ENCODE results near the gene GPRIN1.

Gene GPRIN1

DNA sequence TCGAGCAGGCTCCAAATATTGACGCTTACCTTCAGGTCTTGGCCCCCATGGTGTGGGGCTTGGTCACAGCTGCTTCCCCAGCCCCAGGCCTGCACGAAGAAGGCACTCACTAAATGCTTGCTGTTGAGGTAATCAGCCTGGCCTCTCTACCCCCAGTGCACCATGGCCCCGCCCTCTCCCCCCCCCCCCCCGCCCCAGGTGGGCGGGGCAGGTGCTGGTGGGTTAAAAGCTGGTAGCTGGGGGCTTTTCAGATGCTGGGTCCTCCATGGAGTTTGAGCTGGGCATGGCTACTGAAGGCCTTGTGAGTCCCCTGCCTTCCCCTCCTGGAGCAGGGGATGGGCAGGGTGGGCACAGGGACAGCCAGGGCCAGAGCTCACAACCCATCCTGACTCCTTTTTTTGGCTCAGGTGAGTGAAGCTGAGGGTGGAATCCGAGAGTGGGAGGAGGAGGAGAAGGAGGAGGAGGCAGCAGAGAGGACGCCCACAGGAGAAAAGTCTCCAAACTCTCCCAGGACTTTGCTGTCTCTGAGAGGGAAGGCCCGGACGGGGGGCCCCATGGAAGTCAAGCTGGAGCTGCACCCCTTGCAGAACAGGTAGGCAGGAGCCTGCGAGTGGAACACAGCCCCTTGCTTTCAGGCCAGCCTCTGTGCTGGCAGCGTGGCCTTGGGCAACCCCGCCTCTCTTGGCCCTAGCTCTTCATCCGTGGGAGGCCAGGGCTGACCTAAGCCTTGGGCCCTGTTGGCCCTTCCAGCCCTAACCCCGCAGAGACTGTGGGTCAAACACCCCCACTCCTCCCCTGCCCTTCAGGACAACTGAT is 32.9 kb upstream of the GPRIN1 start:
- DNase-seq, result no peak

DNA sequence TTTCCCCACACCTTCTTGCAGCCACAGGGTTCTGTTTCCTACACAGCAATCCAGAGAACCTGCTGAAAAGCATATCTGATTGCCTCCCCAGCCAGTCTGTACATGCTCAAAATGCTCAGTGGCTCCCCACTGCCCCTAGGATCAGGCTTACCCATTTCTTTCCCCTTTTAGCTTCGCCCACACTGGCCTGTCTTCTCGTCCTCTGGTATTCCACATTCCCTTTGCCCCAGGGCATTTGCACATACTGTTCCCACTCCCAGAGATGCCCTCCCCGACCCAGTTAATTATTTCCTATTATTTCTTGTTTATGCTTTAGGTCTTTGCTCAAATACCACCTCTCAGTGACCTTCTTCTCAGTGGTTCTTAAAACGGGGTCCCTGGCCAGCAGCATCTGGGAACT is 30.7 kb upstream of the GPRIN1 start:
- DNase-seq, result no peak

DNA sequence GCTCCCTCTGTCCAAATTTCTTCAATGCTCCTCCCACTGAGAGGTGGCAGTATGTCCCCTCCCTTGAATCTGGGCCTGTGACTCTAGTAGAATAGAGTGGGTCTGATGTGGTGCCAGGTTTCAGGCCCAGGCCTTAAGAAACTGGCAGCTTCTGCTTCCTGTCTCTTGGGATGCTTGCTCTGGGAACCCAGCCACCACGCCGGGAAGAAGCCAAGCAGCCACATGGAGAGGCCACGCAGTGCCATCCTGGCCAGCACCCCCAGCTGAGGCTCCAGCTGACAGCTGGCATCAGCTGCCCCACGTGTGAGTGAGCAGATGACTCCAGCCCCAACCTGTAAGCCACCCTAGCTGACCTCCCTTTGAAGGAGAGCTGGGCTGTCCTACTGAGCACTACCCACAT is 30.0 kb upstream of the GPRIN1 start:
- no peak for DNase-seq

DNA sequence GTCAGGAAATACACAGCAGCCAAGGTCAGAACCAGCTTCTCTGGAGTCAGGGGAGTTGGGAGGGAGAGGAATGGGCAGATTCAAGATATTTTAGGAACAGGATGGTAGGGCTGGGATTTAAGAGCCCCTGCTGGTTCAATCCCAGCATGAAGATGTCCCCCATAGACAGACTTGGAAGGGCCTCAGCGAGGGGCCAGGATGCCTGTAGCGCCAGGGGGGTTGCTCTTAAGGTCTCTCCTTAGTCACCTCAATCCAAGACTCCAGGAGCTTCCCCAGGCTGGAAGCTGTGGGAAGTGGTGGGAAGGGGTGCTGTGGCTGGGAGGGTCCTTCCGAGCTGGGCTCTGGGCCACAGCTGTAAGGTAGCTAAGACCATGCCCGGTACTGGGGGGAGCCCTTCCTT is 29.3 kb upstream of the GPRIN1 start:
- DNase-seq, result no peak

DNA sequence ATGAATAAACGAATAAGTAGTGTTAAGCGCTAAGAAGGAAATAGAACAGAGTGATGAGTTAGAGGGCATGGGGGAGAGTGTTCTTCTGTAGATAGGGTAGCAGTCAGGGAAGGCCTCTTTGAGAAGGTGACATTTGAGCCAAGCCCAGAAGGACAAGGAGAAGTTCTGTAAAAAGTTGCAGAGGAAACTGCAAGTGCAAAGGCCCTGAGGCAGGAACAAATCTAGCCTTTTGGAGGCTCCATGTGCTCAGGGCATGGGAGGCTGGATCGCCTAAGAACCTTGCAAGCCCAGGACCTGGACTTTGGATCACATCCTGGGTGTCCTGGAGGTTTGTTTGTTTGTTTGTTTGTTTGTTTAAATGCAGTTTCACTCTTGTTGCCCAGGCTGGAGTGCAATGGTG is 28.5 kb upstream of the GPRIN1 start:
- DNase-seq, result no peak

DNA sequence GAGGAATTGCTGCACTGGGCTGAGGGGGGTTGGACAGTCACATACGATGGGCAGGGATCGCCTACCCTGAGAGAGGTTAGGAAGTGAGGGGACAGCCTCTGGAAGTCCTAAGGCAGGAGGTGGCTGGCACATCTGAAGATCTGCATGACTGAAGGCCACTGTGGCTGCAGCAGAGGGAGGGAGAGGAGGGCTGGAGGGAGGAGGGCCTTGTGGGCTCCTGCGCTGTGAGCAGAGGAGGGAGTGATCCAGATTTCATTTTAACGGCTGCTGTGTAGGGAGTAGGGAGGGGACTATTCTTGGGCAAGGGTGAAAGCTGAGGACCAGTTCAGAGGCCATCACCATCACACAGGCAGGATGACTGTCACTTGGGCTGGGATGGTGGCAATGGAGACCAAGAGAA is 27.6 kb upstream of the GPRIN1 start:
- no peak for DNase-seq

DNA sequence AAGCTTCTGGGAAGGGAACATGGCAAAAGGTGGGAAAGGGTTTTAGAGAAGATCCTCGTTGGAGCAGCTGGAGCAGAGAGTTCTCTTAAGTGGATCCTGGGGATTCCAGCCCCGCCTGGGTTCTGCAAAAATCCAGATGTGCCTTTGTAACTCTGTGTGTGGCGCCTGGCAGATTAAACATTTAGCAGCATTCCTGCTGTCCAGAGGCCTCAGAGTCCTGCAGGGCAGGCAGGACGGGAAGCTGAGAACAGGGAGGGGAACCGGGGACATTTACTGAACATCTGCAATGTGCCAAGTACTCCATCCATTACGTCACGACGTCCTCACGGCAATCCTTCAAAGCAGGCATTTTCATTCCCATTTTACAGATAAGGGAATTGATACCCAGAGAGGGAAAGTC is 26.5 kb upstream of the GPRIN1 start:
- DNase-seq, result no peak

DNA sequence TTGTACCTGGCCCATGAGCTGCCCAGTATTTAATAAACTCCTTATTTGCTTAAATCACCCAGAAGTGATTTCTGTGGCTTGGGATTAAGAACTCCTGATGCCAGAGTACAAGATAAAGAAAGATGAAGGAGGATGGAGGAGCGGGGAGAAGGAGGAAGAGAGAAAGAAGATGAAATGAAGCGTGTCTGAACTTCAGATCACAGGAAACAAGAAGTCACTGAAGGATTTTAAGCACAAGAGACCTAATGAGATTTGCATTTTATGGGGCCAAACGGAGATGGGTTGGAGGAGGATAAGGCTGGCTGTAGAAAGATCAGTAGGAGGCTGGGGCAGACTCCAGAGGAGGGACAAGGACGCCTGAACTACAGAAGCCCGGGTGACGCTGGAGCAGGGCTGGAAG is 23.6 kb upstream of the GPRIN1 start:
- no peak for DNase-seq

DNA sequence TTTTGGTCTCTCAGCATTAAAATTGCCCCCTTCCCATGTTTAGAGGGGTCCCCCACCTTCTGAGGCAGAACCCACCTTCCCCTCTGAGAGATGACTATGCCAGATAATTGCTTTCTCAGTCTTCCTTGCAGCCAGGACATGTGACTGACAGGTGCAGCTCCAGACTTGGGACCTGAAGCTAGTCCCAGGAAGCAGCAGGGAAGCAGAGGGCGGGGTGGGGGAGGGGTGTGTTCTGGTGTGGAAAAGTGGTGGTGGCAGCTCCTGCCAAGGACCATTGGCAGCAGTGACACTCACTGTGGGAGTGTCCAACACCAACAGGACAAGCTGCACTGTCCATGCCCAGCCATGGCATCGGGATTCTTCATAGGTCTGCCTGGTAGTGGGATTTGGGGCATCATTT is 22.8 kb upstream of the GPRIN1 start:
- DNase-seq, result no peak

DNA sequence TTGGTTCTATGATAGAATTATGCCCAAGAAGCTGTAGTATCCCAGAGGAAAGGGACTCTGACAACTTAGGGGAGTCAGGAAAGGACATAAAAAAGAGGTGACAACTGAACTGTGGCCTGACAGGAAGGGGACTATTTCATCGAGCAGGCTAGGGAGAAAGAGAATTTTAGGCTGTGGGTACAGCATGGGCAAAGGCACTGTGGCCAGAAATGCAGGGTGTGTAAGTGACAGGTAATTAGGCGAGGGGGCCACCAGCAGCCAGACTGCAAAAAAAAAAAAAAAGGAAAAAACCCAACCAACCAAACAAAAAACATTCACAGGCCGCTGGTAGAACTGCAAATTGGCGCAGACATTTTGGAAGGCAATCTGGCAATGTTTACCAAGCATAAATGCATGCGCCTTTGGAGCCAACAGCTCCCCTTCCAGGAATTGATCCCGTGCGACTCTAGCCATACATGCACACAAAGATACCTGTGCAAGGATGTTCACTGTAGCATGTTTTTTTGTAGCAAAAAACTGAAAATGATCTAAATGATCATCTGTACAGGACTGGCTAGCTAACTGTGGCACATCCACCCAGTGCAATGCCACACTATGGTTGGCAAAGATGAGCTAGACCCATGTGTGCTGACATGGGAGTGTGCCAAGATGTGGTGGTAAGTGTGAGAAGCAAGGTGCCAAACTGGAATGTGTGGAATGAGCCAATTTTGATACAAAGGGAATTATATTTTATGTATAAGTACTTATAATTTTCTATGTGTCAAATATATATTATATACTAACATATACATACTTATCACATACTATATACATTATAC is 21.6 kb upstream of the GPRIN1 start:
- DNase-seq, result no peak

DNA sequence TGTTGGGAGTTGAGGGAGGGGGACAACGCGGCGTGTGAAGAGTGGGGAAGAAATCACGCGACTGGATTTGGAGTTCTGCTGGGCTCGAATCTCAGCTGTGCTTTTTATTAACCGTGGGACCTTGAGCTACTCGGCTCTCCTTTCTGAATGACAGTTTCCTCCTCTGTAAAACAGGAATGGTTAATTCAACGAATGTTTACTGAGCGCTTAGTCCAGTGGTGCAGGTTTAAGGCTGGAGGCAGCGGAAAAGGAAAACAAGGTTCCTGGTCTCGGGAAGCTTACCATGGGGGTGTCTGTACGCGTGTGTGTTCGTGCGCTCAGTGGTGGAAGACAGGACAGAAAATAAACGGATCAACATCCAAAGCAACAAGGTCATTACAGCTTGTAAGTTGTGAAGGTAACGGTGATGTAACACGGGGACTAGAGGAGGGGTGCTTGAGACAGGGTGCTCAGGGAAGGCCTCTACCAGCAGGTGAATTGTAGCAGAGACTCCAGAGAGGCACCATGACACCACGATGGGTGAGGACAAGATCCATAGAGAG is 20.8 kb upstream of the GPRIN1 start:
- DNase-seq, result no peak

DNA sequence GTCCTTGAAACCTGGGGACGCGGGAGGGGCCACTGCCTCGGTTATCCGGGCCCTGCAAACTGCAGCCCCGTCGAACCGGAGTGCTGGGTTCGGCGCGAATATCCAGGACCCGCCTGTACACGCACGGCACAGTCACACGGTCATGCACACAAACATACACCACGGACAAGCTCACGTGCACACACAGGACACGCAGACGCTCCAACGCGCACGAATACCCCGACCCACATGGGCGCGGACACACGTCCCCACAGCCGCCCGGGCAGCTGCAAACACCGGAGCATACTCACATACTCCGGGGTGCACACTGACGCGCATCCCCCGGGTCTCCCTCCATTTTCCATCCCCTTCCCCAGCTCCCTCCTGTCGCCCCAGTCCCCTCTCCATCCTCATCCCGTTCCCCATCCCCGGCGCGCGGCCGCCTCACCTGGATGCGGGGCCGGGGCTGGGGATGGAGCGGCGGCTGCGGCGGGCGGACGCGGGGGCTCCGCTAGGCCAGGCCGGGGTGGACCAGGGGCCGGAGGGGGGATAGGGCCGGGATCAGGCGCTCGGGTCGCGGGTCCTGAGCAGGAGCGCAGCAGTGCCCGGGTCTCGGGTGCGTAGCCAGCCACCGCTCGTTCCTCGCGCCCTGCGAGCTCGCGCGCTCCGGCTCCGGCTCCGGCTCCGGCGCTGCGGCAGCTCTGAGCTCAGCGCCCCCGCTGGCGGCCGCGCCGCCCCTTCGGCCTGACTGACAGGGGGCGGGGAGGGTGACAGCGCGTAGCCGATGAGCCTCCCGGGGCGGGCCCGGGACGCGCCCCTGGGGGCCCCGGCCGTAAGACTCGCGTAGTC is 20.1 kb upstream of the GPRIN1 start, which contains the start of the genes EIF4E1B and SNCB:
EIF4E1B (plus strand) TSS at position 823 of the 828 bp plus-strand sequence. CDS start 12,113 bp downstream, outside the sequence.
SNCB (minus strand) TSS at position 682 of the 828 bp plus-strand sequence. CDS start 880 bp downstream, outside the sequence.
- DNase-seq, result no peak

DNA sequence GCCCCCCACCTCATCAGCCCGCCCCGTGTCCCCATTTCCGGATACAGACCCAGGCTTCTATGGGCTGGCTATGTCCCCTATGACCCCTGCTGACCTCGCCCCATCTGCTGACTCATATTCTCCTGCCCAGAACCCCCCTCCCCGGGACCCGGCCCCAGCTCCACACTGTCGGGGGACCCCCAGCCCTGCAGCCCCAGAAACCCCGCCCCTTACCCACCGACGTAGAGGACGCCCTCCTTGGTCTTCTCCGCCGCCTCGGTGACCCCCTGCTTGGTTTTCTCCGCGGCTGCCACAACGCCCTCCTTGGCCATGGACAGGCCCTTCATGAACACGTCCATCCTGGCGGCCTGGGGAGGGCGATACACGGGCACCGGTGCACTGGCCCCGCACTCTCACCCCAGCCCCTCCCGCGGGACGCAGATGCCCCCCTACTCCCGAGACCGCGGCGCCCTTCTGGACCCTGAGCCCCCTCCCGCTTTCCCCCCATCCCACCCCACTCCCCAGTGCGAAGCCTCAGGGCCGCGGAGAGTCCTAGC is 19.4 kb upstream of the GPRIN1 start:
- no peak for DNase-seq

DNA sequence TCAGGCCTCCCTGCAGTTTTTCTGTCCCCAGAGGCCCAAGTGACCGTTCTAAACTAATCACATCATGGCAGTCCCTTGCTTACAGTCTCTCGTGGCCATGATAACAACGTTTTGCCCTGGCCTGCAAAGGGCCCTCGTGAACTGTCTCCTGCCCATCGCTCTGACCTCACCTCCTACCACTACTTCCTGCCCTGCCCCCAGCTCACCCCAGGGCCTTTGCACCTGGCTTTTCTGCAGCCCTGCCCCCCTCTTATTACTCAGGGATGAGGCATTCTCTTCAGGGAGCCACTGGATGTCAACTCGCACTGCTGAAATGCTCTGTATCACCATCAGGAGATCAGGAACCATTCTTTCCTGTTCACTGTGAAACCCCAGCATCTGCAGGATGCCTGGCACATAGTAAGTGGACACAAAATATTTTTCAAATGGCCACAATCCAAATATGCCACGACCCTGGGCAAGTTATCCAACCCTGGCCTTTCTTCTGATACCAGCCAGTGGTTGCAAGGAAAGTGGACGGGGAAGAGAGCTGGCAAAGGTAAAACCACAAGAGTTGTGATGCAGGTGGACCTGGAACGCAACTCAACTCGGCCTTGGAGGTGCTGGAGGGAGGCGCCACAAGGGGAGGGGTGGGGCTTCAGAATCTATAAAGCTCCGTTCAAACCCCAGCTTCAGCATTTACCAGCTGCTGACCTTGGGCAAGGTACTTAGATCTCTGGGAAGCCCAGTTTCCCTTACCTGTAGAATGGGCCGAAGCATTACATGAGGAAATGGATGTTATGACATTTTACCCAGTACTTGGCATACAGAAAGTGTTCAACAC is 18.7 kb upstream of the GPRIN1 start:
- DNase-seq, result no peak

DNA sequence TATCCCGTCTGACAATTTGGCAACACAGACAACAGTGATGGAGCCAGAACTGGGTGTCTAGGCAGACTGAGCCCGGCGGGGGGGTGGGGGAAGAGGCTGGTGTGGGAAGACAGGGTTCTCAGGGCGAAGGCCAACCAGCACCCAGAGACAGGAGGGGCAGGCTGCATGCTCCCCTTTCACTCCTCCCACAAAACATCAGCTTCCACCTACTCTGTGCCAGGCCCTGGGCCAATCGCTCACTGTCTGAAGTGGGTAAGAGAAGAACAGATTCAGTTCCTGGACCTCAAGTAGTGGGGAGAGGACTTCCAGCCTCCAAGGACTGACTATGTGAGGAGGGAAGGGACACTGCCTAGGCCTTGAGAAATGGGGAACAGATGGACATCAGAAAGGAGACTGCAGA is 17.6 kb upstream of the GPRIN1 start:
- DNase-seq, result no peak

DNA sequence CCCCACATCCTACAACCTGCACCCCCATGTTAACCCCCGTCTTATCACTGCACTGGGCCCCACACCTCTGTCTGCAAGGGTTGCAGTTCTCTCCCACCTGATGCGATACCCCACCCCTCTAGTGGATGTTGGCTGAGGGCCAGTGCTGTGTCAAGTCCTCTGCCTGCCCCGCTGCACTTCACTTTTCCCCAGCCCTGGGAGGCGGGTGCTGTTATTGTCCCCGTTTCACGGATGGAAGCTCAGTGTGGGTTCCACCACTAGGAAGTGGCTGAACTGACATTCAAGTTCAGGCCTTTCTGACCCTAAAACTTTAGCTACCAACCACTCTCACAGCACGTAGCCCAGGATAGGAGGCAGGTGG is 16.9 kb upstream of the GPRIN1 start:
- no peak for DNase-seq

DNA sequence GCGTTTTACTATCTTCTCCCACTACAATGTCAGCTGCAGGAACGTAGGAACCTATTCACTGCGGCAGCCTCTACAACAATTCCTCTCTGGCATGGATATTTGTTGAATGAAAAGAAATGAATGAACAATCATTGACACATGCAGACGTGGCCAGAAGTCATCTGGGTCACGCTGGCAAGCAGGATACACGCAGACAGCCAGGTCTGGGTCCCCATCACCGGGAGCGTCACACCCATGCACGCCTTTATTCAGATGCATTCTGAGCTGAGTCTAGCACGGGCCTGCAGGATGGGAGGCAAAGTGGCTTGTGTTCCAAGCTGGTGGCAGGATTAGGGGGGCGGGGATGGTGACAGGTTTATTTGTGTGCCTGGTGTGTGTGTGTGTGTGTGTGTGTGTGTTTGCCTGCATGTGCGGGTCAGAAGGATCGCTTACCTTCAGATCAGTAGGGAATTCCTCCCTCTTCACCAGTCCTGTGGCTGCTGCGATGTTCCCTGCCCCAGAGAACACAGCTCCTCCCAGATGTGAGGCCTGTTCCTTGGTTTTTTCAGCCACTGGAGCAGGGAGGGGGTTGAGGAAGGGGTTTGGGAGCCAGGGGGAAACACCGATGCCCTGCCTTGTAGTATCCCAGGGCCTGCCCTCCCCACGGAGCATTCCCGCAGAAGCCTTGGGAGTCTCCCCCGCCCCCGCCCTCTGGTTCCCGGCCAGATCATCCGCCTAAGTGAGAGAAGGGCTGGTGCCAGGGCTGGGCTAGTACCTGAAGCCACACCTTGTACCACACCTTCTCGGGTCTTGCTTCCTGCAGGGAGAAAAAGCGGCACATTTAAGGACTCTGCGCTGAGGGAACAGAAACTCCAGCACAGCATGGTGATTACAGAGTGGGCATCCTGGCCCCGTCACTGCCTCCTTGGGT is 16.3 kb upstream of the GPRIN1 start:
- DNase-seq, result no peak

DNA sequence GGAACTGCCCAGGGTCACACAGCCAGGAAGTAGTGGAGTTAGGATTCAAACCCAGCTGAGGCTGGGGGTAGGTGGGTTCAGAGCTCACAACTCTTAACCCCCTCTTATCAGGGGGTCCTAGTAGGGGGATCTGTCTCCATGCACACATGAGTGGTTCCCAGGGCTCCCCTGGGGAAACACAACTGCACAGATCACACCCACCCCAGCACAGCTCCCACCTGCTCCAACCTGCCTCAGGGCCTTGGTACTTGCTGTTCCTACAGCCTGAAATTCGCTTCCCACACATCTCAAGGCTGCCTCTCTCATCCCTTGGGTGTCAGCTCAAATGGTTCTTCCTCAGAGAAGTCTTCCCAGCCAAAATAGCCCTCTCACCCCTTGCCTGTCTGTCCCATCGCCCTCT is 15.6 kb upstream of the GPRIN1 start:
- DNase-seq, result no peak

DNA sequence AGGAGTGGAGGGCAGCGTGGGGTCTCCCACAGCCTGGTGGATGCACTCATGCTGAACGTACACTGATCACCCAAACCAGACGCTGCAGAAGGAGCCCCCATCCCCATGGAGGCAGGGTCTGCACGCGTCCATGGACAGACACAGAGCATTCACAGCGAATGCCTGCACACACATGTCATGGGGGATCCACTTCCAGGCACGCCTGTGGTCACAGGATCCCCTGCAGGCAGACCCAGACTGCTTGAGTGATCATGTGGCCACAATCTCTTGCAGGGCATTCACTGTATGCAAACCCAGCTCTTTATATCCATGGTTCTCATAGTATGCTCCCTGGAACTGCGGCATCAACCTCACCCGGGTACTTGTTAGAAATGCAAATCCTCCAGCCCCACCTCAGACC is 15.0 kb upstream of the GPRIN1 start:
- no peak for DNase-seq

DNA sequence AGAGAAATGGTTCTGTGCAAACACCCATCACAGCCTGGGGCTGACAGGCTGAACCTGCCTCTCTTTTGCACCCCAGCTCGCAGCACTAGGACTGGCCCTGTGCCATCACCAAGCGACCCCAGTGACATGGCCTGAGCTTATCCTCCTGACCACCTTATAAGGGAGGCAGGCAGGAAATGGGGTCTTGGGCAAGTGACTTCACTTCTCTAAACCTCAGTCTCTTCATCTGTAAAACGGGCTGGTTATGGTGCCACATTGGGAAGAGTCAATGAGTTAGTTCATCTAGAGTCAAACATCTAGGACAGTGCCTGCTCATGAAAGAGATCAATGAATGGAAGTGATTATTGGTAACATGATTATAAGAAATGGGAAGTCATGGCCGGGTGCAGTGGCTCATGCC is 14.2 kb upstream of the GPRIN1 start:
- DNase-seq, result no peak

DNA sequence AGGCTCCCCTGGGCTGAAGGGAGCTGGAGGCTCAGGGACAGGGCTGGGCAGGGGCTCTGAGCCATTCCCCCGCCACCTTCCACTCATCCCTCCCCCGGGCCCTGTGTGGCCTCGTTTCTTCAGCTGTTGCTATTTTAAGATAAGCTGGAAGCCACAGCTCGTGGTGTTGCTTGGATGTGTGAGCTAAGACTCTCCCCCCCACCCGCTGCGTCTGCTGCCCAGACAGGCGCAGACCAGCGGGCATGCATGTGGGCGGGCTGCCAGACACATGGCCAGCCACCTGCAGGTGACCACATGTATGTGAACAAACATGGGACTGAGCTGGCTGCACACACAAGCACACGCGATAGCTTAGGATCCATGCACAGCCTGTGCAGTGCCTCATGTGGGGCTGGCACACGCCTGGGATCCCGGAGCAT is 11.7 kb upstream of the GPRIN1 start:
- no peak for DNase-seq
